Suprapubic skin (tissue), 4 donors: Measurements from ENCODE around the gene PPP6C. TPM values are rescaled to one million over a fixed set of nuclear protein-coding genes. Genes with fewer than 3 reads are reported as not detected.
A peak's percentile ranks its signal among the peaks of the same experiment; 100 is the strongest.

Source experiments
- DNase-seq, 2 donors: peaks; one replicate each; pipeline ENCODE4 v3.0.0-alpha.2; 2019; ENCODE audit warnings: low spot score in 2 of 2
- H3K27ac ChIP-seq: fragments of 200-600 bp; sonication (generic); one replicate; pipeline ENCODE4 v1.5.1; 2019
- H3K27me3 ChIP-seq: fragments of 200-600 bp; sonication (generic); one replicate; pipeline ENCODE4 v1.5.1; 2019
- H3K36me3 ChIP-seq: fragments of 200-600 bp; sonication (generic); one replicate; pipeline ENCODE4 v1.5.1; 2019
- H3K4me1 ChIP-seq: fragments of 200-600 bp; sonication (generic); one replicate; pipeline ENCODE4 v1.5.1; 2019
- H3K4me3 ChIP-seq: fragments of 200-600 bp; sonication (generic); one replicate; pipeline ENCODE4 v1.5.1; 2019; ENCODE audit warnings: mild to moderate bottlenecking
- H3K9me3 ChIP-seq: fragments of 200-600 bp; sonication (generic); one replicate; pipeline ENCODE4 v1.5.1; 2019
- CTCF ChIP-seq, 2 donors: fragments of 200-600 bp in 1 of 2; fragments of 450-650 bp in 1 of 2; sonication (generic) in 1 of 2; IDR thresholded peaks; one replicate each; pipeline ENCODE4 v1.5.1; 2016 to 2019; ENCODE audit warnings: antibody characterized with exemption in 2 of 2, mild to moderate bottlenecking in 1 of 2, moderate library complexity in 1 of 2
- EP300 ChIP-seq: sonication (generic); formaldehyde crosslinking; IDR thresholded peaks from one replicate; pipeline ENCODE4 v1.6.1; 2017; ENCODE audit warnings: antibody characterized with exemption
- POLR2A ChIP-seq, 2 donors: fragments of 450-650 bp; IDR thresholded peaks; one replicate each; pipeline ENCODE4 v1.6.1; 2017; ENCODE audit warnings: antibody characterized with exemption in 2 of 2, mild to moderate bottlenecking in 2 of 2, moderate library complexity in 2 of 2
- POLR2AphosphoS5 ChIP-seq, 3 donors: sonication (generic); formaldehyde crosslinking; IDR thresholded peaks; one replicate each; pipeline ENCODE4 v1.6.1; 2017; ENCODE audit warnings: antibody characterized with exemption in 3 of 3
- WGBS: methylation state at CpG from one replicate; pipeline ENCODE4 v1.1.5; 2018; 5-methylcytosine and 5-hydroxymethylcytosine counted together
- total RNA-seq, 4 donors: library from RNA; depleted of rRNA; stranded (reverse); fragments of >200 nt; gene quantifications; one replicate each; pipeline ENCODE4 v1.1.0, GENCODE V29; 2016

PPP6C gene
- total RNA-seq, 4 donors from 2014 or later, result 26.8 to 36.8 (median 29.6) TPM

GRCh38 chr9:125142560-125143376 lies 46.8 kb downstream of the PPP6C start:
- H3K27ac ChIP-seq, result peak overlapping the region; percentile 24
- DNase-seq, result peak in 1 of 2 donors; percentile 65

GRCh38 chr9:125141751-125142150 lies 47.9 kb downstream of the PPP6C start:
- Histone ChIP-seq H3K27ac (no peak overlapping the region), H3K36me3 (no peaks in the 10 kb centered on the region), H3K4me3 (no peak overlapping the region), H3K27me3 (no peaks in the 10 kb centered on the region), H3K9me3 (no peaks in the 10 kb centered on the region), H3K4me1 (peaks cover 22% of the 10 kb centered on the region)
- no peak for TF ChIP-seq CTCF (IDR thresholded peaks at IDR 0.05)
- TF ChIP-seq POLR2A (IDR thresholded peaks at IDR 0.05), result no peak
- no peak for DNase-seq
- 96% methylated on average over 4 of the region's 4 CpGs for WGBS

More at GRCh38 chr9:125142560-125143376, 46.8 kb downstream of the PPP6C start:
- H3K4me3 ChIP-seq, result peak overlapping the region; percentile 96
- no peaks in the 10 kb centered on the region for H3K27me3 ChIP-seq
- H3K4me1 ChIP-seq, result peaks cover 22% of the 10 kb centered on the region
- H3K36me3 ChIP-seq, result no peaks in the 10 kb centered on the region
- 4% methylated on average over 28 of the region's 54 CpGs for WGBS
- no peaks in the 10 kb centered on the region for H3K9me3 ChIP-seq
- TF ChIP-seq POLR2AphosphoS5 (IDR thresholded peaks at IDR 0.05), result no peak
- no peak for TF ChIP-seq EP300
- no peak for TF ChIP-seq CTCF (IDR thresholded peaks at IDR 0.05)
- no peak for TF ChIP-seq POLR2A (IDR thresholded peaks at IDR 0.05)

- no peak for TF ChIP-seq POLR2A (IDR thresholded peaks at IDR 0.05)
- TF ChIP-seq POLR2AphosphoS5 (IDR thresholded peaks at IDR 0.05), result no peak
- no peak for TF ChIP-seq EP300
- TF ChIP-seq CTCF (IDR thresholded peaks at IDR 0.05), result no peak
- Histone ChIP-seq H3K27ac (no peak overlapping the region), H3K27me3 (no peaks in the 10 kb centered on the region), H3K36me3 (no peaks in the 10 kb centered on the region), H3K4me3 (no peak overlapping the region), H3K9me3 (no peaks in the 10 kb centered on the region), H3K4me1 (peaks cover 22% of the 10 kb centered on the region)
- DNase-seq, result no peak
- 83% methylated on average over 3 of the region's 3 CpGs for WGBS
These were observed 48.4 kb downstream of the PPP6C start for GRCh38 chr9:125141251-125141650.

- Histone ChIP-seq H3K27ac (no peak overlapping the region), H3K36me3 (no peaks in the 10 kb centered on the region), H3K4me1 (peaks cover 18% of the 10 kb centered on the region), H3K9me3 (no peaks in the 10 kb centered on the region), H3K4me3 (no peak overlapping the region), H3K27me3 (no peaks in the 10 kb centered on the region)
- no peak for DNase-seq
- WGBS, result 81% methylated on average over 1 of the region's 1 CpG
- TF ChIP-seq POLR2AphosphoS5 (IDR thresholded peaks at IDR 0.05) (no peak), POLR2A (IDR thresholded peaks at IDR 0.05) (no peak), CTCF (IDR thresholded peaks at IDR 0.05) (no peak), EP300 (no peak)
These were observed 49.0 kb downstream of the PPP6C start for GRCh38 chr9:125140576-125140975.

- Histone ChIP-seq H3K9me3 (no peaks in the 10 kb centered on the region), H3K36me3 (no peaks in the 10 kb centered on the region), H3K27me3 (no peaks in the 10 kb centered on the region), H3K27ac (no peak overlapping the region), H3K4me1 (peaks cover 2% of the 10 kb centered on the region), H3K4me3 (no peak overlapping the region)
- no peak for TF ChIP-seq POLR2A (IDR thresholded peaks at IDR 0.05)
- TF ChIP-seq EP300, result no peak
- TF ChIP-seq CTCF (IDR thresholded peaks at IDR 0.05), result no peak
- no peak for TF ChIP-seq POLR2AphosphoS5 (IDR thresholded peaks at IDR 0.05)
- no peak for DNase-seq
- WGBS, result 70% methylated on average over 4 of the region's 4 CpGs
These were observed 52.4 kb downstream of the PPP6C start for GRCh38 chr9:125137200-125137599.
